Measurements from ENCODE around the gene MED31. TPM values are rescaled to one million over a fixed set of nuclear protein-coding genes. Genes with fewer than 3 reads are reported as not detected.
"Not testable (repeated sequence)": the region's sequence is repeated elsewhere in the genome, so short reads cannot be mapped to it uniquely, and the experiment has no call there.

Gene MED31
- total RNA-seq, 3 donors from 2014 or later: 20.6 to 28.1 (median 25.2) TPM

GRCh38 chr17:6599364-6599763, 52.0 kb downstream of the MED31 start:
- no peaks in the 10 kb centered on the region for H3K27me3 Mint-ChIP-seq (ENCODE audit: low read depth)
- H3K4me1 Mint-ChIP-seq (ENCODE audit: low read depth): peaks cover 1% of the 10 kb centered on the region
- H3K9me3 Mint-ChIP-seq: no peaks in the 10 kb centered on the region
- DNase-seq: no peak
- peaks cover 59% of the 10 kb centered on the region for H3K36me3 Mint-ChIP-seq (ENCODE audit: insufficient read depth)
- no peak overlapping the region for H3K4me3 Mint-ChIP-seq
- no peak for ATAC-seq

DNA sequence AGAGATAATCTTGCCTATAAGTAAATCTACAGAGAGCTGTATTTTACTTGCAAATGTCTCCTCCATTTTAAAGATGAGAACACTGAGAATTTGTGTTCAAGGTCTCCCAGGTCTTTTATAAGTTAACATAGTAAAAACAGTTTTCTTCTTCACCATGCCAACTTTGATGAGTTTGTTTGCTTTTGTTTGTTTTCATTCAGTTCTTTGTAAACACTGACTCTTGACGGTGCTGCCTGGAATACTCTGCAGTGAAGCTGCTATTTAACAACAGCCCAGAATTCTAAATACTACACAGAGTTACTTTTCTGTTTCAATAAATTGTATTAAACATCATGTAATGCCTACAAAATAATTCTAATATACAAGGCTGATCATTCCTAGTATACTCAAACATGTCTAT, 53.7 kb downstream of the MED31 start:
- Mint-ChIP-seq H3K4me3 (no peak overlapping the region), H3K4me1 (ENCODE audit: low read depth) (no peaks in the 10 kb centered on the region), H3K27me3 (ENCODE audit: low read depth) (no peaks in the 10 kb centered on the region), H3K9me3 (no peaks in the 10 kb centered on the region), H3K36me3 (ENCODE audit: insufficient read depth) (peaks cover 52% of the 10 kb centered on the region)
- ATAC-seq: no peak
- no peak for DNase-seq

DNA sequence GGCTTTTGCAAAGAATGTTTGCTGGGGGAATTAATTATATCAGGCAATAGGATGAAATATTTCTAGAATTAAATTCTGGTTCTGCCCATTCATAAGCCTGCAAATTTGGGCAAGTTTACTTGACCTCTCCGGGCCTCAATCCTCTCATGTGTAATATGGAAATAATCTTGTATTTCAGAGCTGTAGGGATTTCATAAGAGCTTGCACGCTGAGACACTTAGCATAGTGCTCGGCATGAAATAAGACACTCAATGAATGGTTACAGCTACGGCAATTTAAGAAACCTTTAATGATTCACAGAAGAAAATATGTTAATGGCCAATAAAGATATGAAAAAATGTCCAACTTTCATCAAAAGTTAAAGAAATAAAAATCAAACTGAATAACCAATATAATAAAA, 54.5 kb downstream of the MED31 start:
- no peak overlapping the region for H3K4me3 Mint-ChIP-seq
- H3K4me1 Mint-ChIP-seq (ENCODE audit: low read depth): no peaks in the 10 kb centered on the region
- H3K36me3 Mint-ChIP-seq (ENCODE audit: insufficient read depth): peaks cover 56% of the 10 kb centered on the region
- H3K9me3 Mint-ChIP-seq: no peaks in the 10 kb centered on the region
- no peaks in the 10 kb centered on the region for H3K27me3 Mint-ChIP-seq (ENCODE audit: low read depth)
- ATAC-seq: no peak
- no peak for DNase-seq

GRCh38 chr17:6596511-6596910, 54.9 kb downstream of the MED31 start:
- H3K36me3 Mint-ChIP-seq (ENCODE audit: insufficient read depth): peaks cover 57% of the 10 kb centered on the region
- ATAC-seq (no peak), DNase-seq (no peak)
- no peaks in the 10 kb centered on the region for H3K4me1 Mint-ChIP-seq (ENCODE audit: low read depth)
- no peak overlapping the region for H3K4me3 Mint-ChIP-seq
- no peaks in the 10 kb centered on the region for H3K9me3 Mint-ChIP-seq
- no peaks in the 10 kb centered on the region for H3K27me3 Mint-ChIP-seq (ENCODE audit: low read depth)

DNA sequence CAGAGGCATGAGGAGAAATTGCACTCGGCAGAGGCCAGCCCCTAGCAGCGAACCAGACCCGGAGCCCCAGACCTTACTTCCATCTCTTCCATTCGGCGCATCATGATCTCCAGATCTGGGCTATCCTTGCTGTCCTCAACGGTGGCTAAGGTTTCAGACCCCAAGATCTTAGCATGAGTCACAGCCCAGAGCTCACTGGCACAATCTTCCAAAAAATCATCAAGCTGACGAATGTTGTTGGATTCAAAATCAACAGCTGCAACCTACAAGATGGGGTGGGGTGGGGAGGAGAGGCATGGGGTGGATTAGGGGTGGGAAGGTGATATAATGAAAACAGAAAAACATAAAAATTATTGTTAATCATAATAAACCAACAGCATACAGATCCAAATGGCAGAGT, 55.3 kb downstream of the MED31 start:
- Mint-ChIP-seq H3K36me3 (ENCODE audit: insufficient read depth) (peaks cover 55% of the 10 kb centered on the region), H3K27me3 (ENCODE audit: low read depth) (no peaks in the 10 kb centered on the region), H3K4me3 (no peak overlapping the region), H3K9me3 (no peaks in the 10 kb centered on the region), H3K4me1 (ENCODE audit: low read depth) (no peaks in the 10 kb centered on the region)
- ATAC-seq (no peak), DNase-seq (no peak)

DNA sequence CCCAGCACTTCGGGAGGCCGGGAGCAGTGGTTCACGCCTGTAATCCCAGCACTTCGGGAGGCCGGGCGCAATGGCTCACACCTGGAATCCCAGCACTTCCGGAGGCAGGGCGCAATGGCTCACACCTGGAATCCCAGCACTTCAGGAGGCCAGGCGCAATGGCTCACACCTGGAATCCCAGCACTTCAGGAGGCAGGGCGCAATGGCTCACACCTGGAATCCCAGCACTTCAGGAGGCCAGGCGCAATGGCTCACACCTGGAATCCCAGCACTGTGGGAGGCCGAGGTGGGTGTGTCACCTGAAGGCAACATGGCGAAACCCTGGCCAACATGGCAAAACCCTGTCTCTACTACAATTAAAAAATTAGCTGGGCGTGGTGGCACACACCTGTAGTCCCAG, 58.0 kb downstream of the MED31 start:
- H3K27me3 Mint-ChIP-seq (ENCODE audit: low read depth); H3K4me1 Mint-ChIP-seq (ENCODE audit: low read depth); H3K4me3 Mint-ChIP-seq; H3K9me3 Mint-ChIP-seq; ATAC-seq; DNase-seq: not testable (repeated sequence)
- H3K36me3 Mint-ChIP-seq (ENCODE audit: insufficient read depth): peaks cover 59% of the 10 kb centered on the region

Other genes starting within 250 kb of the MED31 start
- gene AIPL1, start 216.5 kb downstream of the MED31 start, total RNA-seq: not detected
- gene PIMREG, start 207.2 kb downstream of the MED31 start, total RNA-seq: 1 to 10 TPM in 2 of 3 donors, under 1 TPM in 1; 0.82 to 1.9 (median 1.7) TPM
- under 1 TPM; 0.33 to 0.58 (median 0.56) TPM for gene PITPNM3, start 95.0 kb downstream of the MED31 start, total RNA-seq
- gene KIAA0753, start 10.9 kb downstream of the MED31 start, total RNA-seq: 10 to 100 TPM; 16.9 to 19.2 (median 17.1) TPM
- gene TXNDC17, start 10.5 kb downstream of the MED31 start, total RNA-seq: 100 to 1,000 TPM; 107 to 122 (median 108) TPM
- gene C17orf100, start 157 bp upstream of the MED31 start, total RNA-seq: 1 to 10 TPM in 2 of 3 donors, under 1 TPM in 1; 0.90 to 1.8 (median 1.1) TPM
- under 1 TPM in 1 of 3 donors, not detected in 2; 0.13 TPM for gene SLC13A5, start 61.8 kb upstream of the MED31 start, total RNA-seq
- gene XAF1, start 104.4 kb upstream of the MED31 start, total RNA-seq: 10 to 100 TPM in 1 of 3 donors, 1 to 10 TPM in 2; 3.9 to 10.1 (median 7.8) TPM
- gene FBXO39, start 124.6 kb upstream of the MED31 start, total RNA-seq: not detected
- not detected for gene TEKT1, start 180.1 kb upstream of the MED31 start, total RNA-seq

Data from activated T-cell treated with anti-CD3 and anti-CD28 coated beads, Interleukin-2, amount 50 U/mL, for 4 hours (primary cell).